Measurements from ENCODE around the gene PALLD. TPM values are rescaled to one million over a fixed set of nuclear protein-coding genes. Genes with fewer than 3 reads are reported as not detected.

Gene PALLD
- total and polyA plus RNA-seq, 2 of the 13 experiments (the other 11 are each of a cell fraction or from before 2014, with no cell fraction given): 0.50 to 1.5 TPM

DNA sequence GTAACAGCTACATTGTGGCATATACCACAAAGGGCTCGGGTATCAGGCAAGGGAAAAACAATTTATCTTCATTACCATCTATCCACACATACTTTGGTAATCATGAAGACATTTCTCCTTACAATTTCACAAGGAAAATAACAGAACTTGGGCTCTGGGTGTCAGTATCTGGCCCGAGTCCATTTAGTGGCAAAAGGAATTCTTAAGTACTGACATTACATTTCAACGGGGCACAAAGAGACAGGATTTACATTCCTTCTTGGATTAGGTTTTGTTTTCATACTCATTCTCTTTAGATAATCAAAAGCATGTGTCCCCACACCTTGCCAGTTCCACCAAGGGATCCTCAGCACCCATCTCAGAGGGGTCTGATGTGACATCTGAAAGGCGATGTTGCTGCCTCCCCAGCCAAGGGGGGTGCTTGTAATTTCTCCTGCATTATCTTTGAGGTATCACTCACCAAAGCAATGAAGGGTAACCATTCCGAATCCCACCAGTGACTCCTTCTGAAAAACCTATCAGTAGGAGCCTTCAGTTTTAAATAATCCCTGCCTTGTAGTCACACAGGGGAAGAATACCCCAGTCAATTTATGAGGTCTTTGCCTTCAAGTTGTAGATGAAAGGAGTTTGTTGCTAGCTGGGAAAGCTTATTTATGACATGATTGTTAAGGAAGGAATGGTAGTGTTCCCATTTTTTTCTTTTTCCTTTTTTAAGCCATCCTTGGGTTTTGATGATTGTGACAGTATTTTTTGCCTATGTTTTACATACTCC lies 118.6 kb downstream of the PALLD start:
- DNase-seq (ENCODE audit: low spot score) (no peak), ATAC-seq (no peak), FAIRE-seq (no peak)
- no peaks in the 10 kb centered on the region for H3K79me2 ChIP-seq (ENCODE audit: insufficient read depth, low read length)
- in situ Hi-C loops (cut with HindIII; ENCODE audit: extremely low pct_ligation_motif_present, low pct_unique_long_range_greater_than_20kb): no loop called here
- H3K9me3 ChIP-seq (ENCODE audit: low read length): no peaks in the 10 kb centered on the region
- TF ChIP-seq UBTF (CRISPR knock-in tag; IDR thresholded peaks at IDR 0.05) (no peak), ZNF329 (CRISPR knock-in tag; IDR thresholded peaks at IDR 0.05; ENCODE audit: low read depth) (no peak), SMAD3 (CRISPR knock-in tag; IDR thresholded peaks at IDR 0.05) (no peak), ZNF451 (CRISPR knock-in tag; IDR thresholded peaks at IDR 0.05) (no peak), ZNF609 (CRISPR knock-in tag; IDR thresholded peaks at IDR 0.05; ENCODE audit: borderline replicate concordance) (no peak), TEAD3 (CRISPR knock-in tag; optimal IDR thresholded peaks at IDR 0.05; ENCODE audit: borderline replicate concordance) (no peak)
- TF ChIP-seq, protein P1, sequence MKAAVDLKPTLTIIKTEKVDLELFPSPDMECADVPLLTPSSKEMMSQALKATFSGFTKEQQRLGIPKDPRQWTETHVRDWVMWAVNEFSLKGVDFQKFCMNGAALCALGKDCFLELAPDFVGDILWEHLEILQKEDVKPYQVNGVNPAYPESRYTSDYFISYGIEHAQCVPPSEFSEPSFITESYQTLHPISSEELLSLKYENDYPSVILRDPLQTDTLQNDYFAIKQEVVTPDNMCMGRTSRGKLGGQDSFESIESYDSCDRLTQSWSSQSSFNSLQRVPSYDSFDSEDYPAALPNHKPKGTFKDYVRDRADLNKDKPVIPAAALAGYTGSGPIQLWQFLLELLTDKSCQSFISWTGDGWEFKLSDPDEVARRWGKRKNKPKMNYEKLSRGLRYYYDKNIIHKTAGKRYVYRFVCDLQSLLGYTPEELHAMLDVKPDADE (CRISPR knock-in tag; IDR thresholded peaks at IDR 0.05): no peak
- TF ChIP-seq, protein P2, sequence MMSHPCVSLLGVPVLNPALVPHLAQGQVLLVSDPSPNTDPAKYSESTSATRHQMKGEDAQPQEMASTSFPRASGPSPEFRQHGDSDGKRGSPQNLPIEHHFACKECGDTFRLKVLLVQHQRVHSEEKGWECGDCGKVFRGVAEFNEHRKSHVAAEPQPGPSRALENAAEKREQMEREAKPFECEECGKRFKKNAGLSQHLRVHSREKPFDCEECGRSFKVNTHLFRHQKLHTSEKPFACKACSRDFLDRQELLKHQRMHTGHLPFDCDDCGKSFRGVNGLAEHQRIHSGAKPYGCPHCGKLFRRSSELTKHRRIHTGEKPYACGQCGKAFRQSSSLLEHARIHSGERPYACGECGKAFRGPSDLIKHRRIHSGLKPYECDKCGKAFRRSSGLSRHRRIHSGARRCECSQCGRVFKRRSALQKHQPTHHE (CRISPR knock-in tag; IDR thresholded peaks at IDR 0.05; ENCODE audit: borderline replicate concordance): no peak
- no peak overlapping the region for H3K27ac ChIP-seq (ENCODE audit: extremely low read length, insufficient read depth, low read length)
- ChIA-PET POLR2A (no interaction called here), CTCF (ENCODE audit: low intra/inter-chr PET ratio, low total read pairs) (no interaction called here)
- 7% methylated on average over 5 of the region's 5 CpGs for WGBS (ENCODE audit: low lambda C conversion rate)
- H3K9ac ChIP-seq (ENCODE audit: insufficient read depth, low read depth, low read length): no peak overlapping the region
- H3K4me2 ChIP-seq (ENCODE audit: low read depth, low read length): no peak overlapping the region
- H2AFZ ChIP-seq (ENCODE audit: low read length): no peak overlapping the region
- no peaks in the 10 kb centered on the region for H3K4me1 ChIP-seq (ENCODE audit: insufficient read depth, low read length)
- H4K20me1 ChIP-seq (ENCODE audit: insufficient read depth, low read length): no peaks in the 10 kb centered on the region
- BruUV-seq (replicated peaks): no TSS peak
- H3K27me3 ChIP-seq (ENCODE audit: control insufficient read depth in 1 of 2, insufficient read depth in 2 of 2, low read length in 2 of 2): no peaks in the 10 kb centered on the region
- H3K4me3 ChIP-seq (replicated peaks in 1 of 3; ENCODE audit: insufficient read depth in 1 of 3, low read depth in 2 of 3, low read length in 3 of 3): no peak overlapping the region
- intact Hi-C loops (cut with micrococcal nuclease; ENCODE audit: unreplicated experiment): no loop called here
- no peaks in the 10 kb centered on the region for H3K36me3 ChIP-seq (replicated peaks in 1 of 2; ENCODE audit: control insufficient read depth in 1 of 2, insufficient read depth in 2 of 2, low read length in 2 of 2)
